Osteocyte (in vitro differentiated cells): Measurements from ENCODE around the gene EMILIN2. TPM values are rescaled to one million over a fixed set of nuclear protein-coding genes. Genes with fewer than 3 reads are reported as not detected.

ENCODE experiments used
- DNase-seq: peaks from one replicate; pipeline ENCODE4 v3.0.0; 2021; ENCODE audit warnings: mixed read lengths; ENCODE audit not compliant: unreplicated experiment; ENCODE audit errors: extremely low spot score
- H3K27ac Mint-ChIP-seq: one replicate; pipeline ENCODE4 v1.8.0; 2021; ENCODE audit warnings: mild to moderate bottlenecking, mixed read lengths; ENCODE audit not compliant: unreplicated experiment
- H3K27me3 Mint-ChIP-seq: one replicate; pipeline ENCODE4 v1.8.0; 2021; ENCODE audit warnings: mixed read lengths; ENCODE audit not compliant: unreplicated experiment
- H3K36me3 Mint-ChIP-seq: one replicate; pipeline ENCODE4 v1.8.0; 2021; ENCODE audit warnings: mixed read lengths; ENCODE audit not compliant: unreplicated experiment
- H3K4me1 Mint-ChIP-seq: one replicate; pipeline ENCODE4 v1.8.0; 2021; ENCODE audit warnings: mixed read lengths; ENCODE audit not compliant: unreplicated experiment
- H3K4me3 Mint-ChIP-seq: one replicate; pipeline ENCODE4 v1.8.0; 2021; ENCODE audit warnings: mild to moderate bottlenecking, moderate library complexity, mixed read lengths; ENCODE audit not compliant: unreplicated experiment
- H3K9me3 Mint-ChIP-seq: one replicate; pipeline ENCODE4 v1.8.0; 2021; ENCODE audit warnings: mixed read lengths; ENCODE audit not compliant: unreplicated experiment
- total RNA-seq: library from RNA; stranded (reverse); gene quantifications from 2 replicates; pipeline ENCODE4 v1.2.1, GENCODE V29; 2021
- TF ChIP-seq, protein P1 (sequence below): fragments of 200-600 bp; sonication (generic); IDR thresholded peaks from 2 replicates; pipeline ENCODE4 v1.5.0; 2021; ENCODE audit warnings: antibody characterized with exemption, mild to moderate bottlenecking, moderate library complexity

Gene EMILIN2
- total RNA-seq, 1 donor from 2014 or later = 2.2 TPM

DNA sequence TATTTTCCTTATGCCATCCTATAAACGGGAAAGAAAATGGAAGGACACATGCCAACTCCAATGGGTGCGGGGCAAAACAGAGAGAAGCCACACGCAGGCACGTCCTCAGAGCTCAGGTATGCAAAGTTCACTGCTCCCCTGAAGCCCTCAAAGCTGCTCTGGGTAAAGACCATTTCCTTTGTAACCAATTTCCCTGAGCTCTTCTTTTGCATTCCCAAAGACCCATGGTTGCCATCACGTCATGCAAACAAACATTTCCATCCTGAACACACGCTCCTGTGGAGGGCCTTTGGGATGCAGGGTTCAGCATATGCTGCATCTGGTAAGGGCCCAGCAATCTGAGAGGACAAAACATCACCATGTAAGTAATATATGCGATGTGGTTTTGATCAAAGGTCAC is 69.4 kb downstream of the EMILIN2 start:
- peaks cover 33% of the 10 kb centered on the region for H3K36me3 Mint-ChIP-seq
- H3K4me1 Mint-ChIP-seq = peaks cover 4% of the 10 kb centered on the region
- no peaks in the 10 kb centered on the region for H3K9me3 Mint-ChIP-seq
- H3K4me3 Mint-ChIP-seq = no peak overlapping the region
- no peaks in the 10 kb centered on the region for H3K27me3 Mint-ChIP-seq
- H3K27ac Mint-ChIP-seq = no peak overlapping the region
- TF ChIP-seq, protein P1, sequence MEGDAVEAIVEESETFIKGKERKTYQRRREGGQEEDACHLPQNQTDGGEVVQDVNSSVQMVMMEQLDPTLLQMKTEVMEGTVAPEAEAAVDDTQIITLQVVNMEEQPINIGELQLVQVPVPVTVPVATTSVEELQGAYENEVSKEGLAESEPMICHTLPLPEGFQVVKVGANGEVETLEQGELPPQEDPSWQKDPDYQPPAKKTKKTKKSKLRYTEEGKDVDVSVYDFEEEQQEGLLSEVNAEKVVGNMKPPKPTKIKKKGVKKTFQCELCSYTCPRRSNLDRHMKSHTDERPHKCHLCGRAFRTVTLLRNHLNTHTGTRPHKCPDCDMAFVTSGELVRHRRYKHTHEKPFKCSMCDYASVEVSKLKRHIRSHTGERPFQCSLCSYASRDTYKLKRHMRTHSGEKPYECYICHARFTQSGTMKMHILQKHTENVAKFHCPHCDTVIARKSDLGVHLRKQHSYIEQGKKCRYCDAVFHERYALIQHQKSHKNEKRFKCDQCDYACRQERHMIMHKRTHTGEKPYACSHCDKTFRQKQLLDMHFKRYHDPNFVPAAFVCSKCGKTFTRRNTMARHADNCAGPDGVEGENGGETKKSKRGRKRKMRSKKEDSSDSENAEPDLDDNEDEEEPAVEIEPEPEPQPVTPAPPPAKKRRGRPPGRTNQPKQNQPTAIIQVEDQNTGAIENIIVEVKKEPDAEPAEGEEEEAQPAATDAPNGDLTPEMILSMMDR = no peak
- DNase-seq = peak; percentile 40

DNA sequence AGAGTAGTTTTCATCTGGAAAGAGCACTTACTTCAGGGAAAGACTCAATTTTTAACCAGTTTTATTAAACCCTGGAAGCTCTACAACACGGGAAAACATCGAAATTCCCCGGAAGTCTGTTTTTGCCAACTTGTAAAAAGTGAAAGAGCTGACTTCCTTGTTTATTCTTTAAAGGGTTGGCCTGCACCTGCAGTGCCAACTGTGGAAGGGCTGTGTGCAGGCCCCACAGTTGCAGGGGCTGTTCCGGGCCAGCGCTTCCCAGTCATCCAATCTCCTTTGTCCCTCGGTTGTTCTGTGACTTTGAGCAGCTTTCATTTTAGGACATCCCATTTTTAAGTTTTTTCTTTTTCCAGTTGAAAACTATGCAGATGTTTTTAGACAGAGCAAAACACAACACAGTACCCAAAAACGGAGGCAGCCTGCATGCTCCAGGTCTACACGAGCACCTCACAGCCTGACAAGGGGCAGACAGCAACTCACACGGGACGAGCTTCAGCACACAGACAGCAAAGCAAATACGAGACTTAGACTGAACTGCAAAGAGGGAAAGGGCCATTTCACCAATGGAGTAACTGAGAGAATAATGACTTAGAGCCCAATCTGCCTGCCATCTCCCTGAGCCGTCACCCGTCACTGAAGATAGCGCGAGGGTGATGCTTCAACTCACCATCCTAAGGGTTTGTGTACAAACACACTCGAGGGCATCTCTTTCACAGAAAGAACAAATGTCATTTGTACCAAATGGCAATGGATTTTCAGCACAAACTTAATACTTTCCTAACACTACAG is 70.6 kb downstream of the EMILIN2 start:
- Mint-ChIP-seq H3K4me1 (peaks cover 4% of the 10 kb centered on the region), H3K27me3 (no peaks in the 10 kb centered on the region), H3K36me3 (peaks cover 35% of the 10 kb centered on the region), H3K9me3 (no peaks in the 10 kb centered on the region), H3K27ac (no peak overlapping the region), H3K4me3 (no peak overlapping the region)
- DNase-seq = peak; percentile 25
- TF ChIP-seq, protein P1 = no peak

DNA sequence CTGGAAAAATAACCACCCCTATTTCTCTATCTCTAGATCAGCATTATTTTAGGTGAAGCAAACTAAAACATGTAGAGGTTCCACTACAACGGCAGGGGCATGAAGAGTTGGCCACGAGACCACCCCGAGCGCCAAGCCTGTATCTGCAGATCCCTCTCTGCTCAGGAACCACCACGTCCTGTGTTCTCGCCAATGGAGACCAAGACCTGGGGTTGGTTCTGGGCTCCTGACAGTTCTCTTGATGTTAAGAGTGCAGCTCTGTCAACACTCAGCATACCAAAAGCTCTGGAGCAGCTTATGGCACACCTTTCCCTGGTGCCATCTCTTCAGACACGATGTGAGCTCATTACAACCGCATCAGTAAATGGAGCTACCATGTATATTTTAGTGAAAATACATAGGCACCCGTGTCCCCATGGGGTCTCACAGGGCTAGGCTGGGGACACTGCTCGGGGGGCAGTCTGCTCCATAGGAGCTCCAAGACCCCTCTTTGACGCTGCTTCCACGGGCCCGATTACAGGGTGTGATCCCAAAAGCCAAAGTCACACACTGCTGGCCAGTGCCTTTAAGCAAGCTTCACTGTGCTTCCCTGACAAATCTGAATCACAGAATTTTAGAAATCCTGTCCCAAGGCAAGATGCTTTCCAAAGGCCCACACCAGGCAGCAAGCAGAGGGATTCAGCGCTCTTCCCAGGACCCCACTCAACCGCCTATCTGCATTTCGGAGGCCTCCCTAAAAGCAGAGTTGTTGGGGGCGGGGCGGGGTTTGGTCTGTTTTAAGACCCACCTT is 72.2 kb downstream of the EMILIN2 start:
- no peak overlapping the region for H3K4me3 Mint-ChIP-seq
- TF ChIP-seq, protein P1 = no peak
- peak; percentile 65 for DNase-seq
- H3K4me1 Mint-ChIP-seq = peaks cover 4% of the 10 kb centered on the region
- H3K9me3 Mint-ChIP-seq = no peaks in the 10 kb centered on the region
- H3K27me3 Mint-ChIP-seq = no peaks in the 10 kb centered on the region
- H3K27ac Mint-ChIP-seq = no peak overlapping the region
- peaks cover 43% of the 10 kb centered on the region for H3K36me3 Mint-ChIP-seq

DNA sequence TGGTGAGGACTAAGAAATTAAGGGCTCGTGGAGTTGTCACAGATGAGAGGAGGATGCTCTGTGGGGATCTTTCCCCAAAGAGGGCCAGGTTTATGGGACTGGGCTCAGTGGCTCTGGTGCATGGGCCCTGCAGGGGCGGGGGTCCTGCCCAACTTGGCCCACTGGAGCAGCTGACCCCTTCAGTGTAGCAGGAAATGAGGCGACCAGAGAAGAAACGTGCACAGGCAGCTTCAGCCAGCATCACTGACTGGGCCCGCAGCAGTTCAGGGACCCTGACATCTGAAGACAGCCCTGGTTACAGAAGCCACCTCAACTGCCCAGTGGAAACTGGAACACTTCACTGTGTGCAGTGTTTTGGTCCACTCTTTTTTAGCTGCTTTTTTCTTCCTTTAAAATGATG is 72.8 kb downstream of the EMILIN2 start:
- no peak overlapping the region for H3K4me3 Mint-ChIP-seq
- TF ChIP-seq, protein P1 = no peak
- no peaks in the 10 kb centered on the region for H3K27me3 Mint-ChIP-seq
- no peak overlapping the region for H3K27ac Mint-ChIP-seq
- H3K4me1 Mint-ChIP-seq = peaks cover 4% of the 10 kb centered on the region
- no peak for DNase-seq
- H3K36me3 Mint-ChIP-seq = peaks cover 43% of the 10 kb centered on the region
- H3K9me3 Mint-ChIP-seq = no peaks in the 10 kb centered on the region

DNA sequence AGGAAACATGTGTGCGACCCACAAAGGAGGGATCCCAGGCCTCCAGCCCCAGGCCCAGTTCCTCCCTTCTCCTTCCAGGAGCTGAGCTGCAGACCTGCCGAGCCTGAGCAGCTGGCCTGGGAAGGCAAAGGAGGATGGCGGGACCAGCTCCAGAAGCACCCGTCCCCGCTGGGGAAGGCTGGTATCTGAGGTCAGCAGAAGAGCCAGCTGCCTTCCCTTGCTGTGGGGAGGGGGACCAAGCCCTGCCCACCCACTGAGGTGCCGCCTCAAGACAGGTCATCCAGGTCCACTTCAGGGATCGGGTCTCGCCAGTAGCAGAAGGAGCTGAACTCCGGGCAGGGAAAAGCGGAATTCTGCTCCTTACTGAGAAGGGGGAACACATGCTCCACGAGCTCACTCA is 73.2 kb downstream of the EMILIN2 start:
- peak; percentile 68 for DNase-seq
- Mint-ChIP-seq H3K27ac (no peak overlapping the region), H3K36me3 (peaks cover 43% of the 10 kb centered on the region), H3K4me1 (peaks cover 4% of the 10 kb centered on the region), H3K4me3 (no peak overlapping the region), H3K27me3 (no peaks in the 10 kb centered on the region), H3K9me3 (no peaks in the 10 kb centered on the region)
- TF ChIP-seq, protein P1 = no peak
